Liver (tissue), 9 donors: ENCODE measurements around the gene HPCAL1. TPM values are rescaled to one million over a fixed set of nuclear protein-coding genes. Genes with fewer than 3 reads are reported as not detected.

Source experiments
- DNase-seq: peaks from one replicate; pipeline ENCODE4 v3.0.0-alpha.2; 2017; ENCODE audit warnings: low spot score
- H3K27ac ChIP-seq, 2 donors: one replicate each; pipeline ENCODE4 v1.7.0; 2013; ENCODE audit warnings: inconsistent platforms in 2 of 2, low read length in 2 of 2, control low read depth in 1 of 2, low read depth in 1 of 2, mild to moderate bottlenecking in 1 of 2
- H3K27me3 ChIP-seq, 4 donors: one replicate each; pipeline versions ENCODE4 v1.6.1 to v1.7.0; 2013; ENCODE audit warnings: low read length in 3 of 4, inconsistent platforms in 1 of 4, mild to moderate bottlenecking in 1 of 4, moderate library complexity in 1 of 4; ENCODE audit not compliant: control insufficient read depth in 4 of 4, insufficient read depth in 4 of 4
- H3K36me3 ChIP-seq, 4 donors: one replicate each; pipeline versions ENCODE4 v1.6.1 to v1.7.0; 2013; ENCODE audit warnings: low read length in 3 of 4, mild to moderate bottlenecking in 3 of 4, low read depth in 1 of 4, moderate library complexity in 1 of 4; ENCODE audit not compliant: control insufficient read depth in 4 of 4, insufficient read depth in 3 of 4
- H3K4me1 ChIP-seq, 4 donors: one replicate each; pipeline versions ENCODE4 v1.6.1 to v1.7.0; 2013; ENCODE audit warnings: low read length in 3 of 4, mild to moderate bottlenecking in 3 of 4, moderate library complexity in 1 of 4; ENCODE audit not compliant: control insufficient read depth in 4 of 4, insufficient read depth in 4 of 4
- H3K4me3 ChIP-seq, 3 donors: one replicate each; pipeline versions ENCODE4 v1.6.1 to v1.7.0; 2013; ENCODE audit warnings: low read length in 3 of 3, control low read depth in 1 of 3, low read depth in 1 of 3, mild to moderate bottlenecking in 1 of 3
- H3K9ac ChIP-seq, 2 donors: one replicate each; pipeline ENCODE4 v1.7.0; 2013; ENCODE audit warnings: low read length in 2 of 2, mild to moderate bottlenecking in 2 of 2, moderate library complexity in 2 of 2, control low read depth in 1 of 2, low read depth in 1 of 2
- H3K9me3 ChIP-seq, 4 donors: one replicate each; pipeline versions ENCODE4 v1.6.1 to v1.7.0; 2013; ENCODE audit warnings: low read length in 3 of 4; ENCODE audit not compliant: control insufficient read depth in 4 of 4
- ATF3 ChIP-seq: IDR thresholded peaks from 2 replicates; pipeline ENCODE4 v1.6.1; 2016; ENCODE audit warnings: antibody characterized with exemption
- CTCF ChIP-seq: fragments of 150-350 bp; IDR thresholded peaks from 2 replicates; pipeline ENCODE4 v1.5.1; 2017; ENCODE audit warnings: improper control_type of control experiment, low read depth, low read length; ENCODE audit not compliant: missing input control
- EGR1 ChIP-seq, 2 donors: IDR thresholded peaks; 2 replicates each; pipeline ENCODE4 v1.6.1; 2016 to 2018; ENCODE audit warnings: antibody characterized with exemption in 2 of 2, low read depth in 2 of 2
- FOXA1 ChIP-seq: IDR thresholded peaks from 2 replicates; pipeline ENCODE4 v1.6.1; 2016; ENCODE audit warnings: antibody characterized with exemption
- FOXA2 ChIP-seq: IDR thresholded peaks from 2 replicates; pipeline ENCODE4 v1.6.1; 2016; ENCODE audit warnings: antibody characterized with exemption
- GABPA ChIP-seq, 2 donors: IDR thresholded peaks in 1 of 2; conservative IDR thresholded peaks in 1 of 2; 2 replicates each; pipeline ENCODE4 v1.6.1; 2016; ENCODE audit warnings: antibody characterized with exemption in 2 of 2, mild to moderate bottlenecking in 1 of 2, moderate library complexity in 1 of 2
- HNF4A ChIP-seq, 2 donors: conservative IDR thresholded peaks; 2 replicates each; pipeline ENCODE4 v1.6.1; 2016; ENCODE audit warnings: antibody characterized with exemption in 2 of 2, mild to moderate bottlenecking in 2 of 2
- HNF4G ChIP-seq: IDR thresholded peaks from 2 replicates; pipeline ENCODE4 v1.6.1; 2016; ENCODE audit warnings: antibody characterized with exemption
- JUND ChIP-seq, 2 donors: IDR thresholded peaks; 2 replicates each; pipeline ENCODE4 v1.6.1; 2016; ENCODE audit warnings: antibody characterized with exemption in 2 of 2
- MAX ChIP-seq: IDR thresholded peaks from 2 replicates; pipeline ENCODE4 v1.6.1; 2016; ENCODE audit warnings: antibody characterized with exemption
- NR2F2 ChIP-seq: IDR thresholded peaks from 2 replicates; pipeline ENCODE4 v1.6.1; 2016; ENCODE audit warnings: antibody characterized with exemption
- RAD21 ChIP-seq, 2 donors: IDR thresholded peaks; 2 replicates each; pipeline ENCODE4 v1.6.1; 2016; ENCODE audit warnings: antibody characterized with exemption in 2 of 2, mild to moderate bottlenecking in 2 of 2
- REST ChIP-seq: IDR thresholded peaks from 2 replicates; pipeline ENCODE4 v1.6.1; 2016; ENCODE audit warnings: antibody characterized with exemption, mild to moderate bottlenecking
- RXRA ChIP-seq, 2 donors: IDR thresholded peaks; 2 replicates each; pipeline ENCODE4 v1.6.1; 2017 to 2018; ENCODE audit warnings: antibody characterized with exemption in 2 of 2, mild to moderate bottlenecking in 1 of 2
- SP1 ChIP-seq: IDR thresholded peaks from 2 replicates; pipeline ENCODE4 v1.6.1; 2018; ENCODE audit warnings: antibody characterized with exemption, mild to moderate bottlenecking
- TAF1 ChIP-seq: conservative IDR thresholded peaks from 2 replicates; pipeline ENCODE4 v1.6.1; 2016; ENCODE audit warnings: antibody characterized with exemption, mild to moderate bottlenecking
- YY1 ChIP-seq: IDR thresholded peaks from 2 replicates; pipeline ENCODE4 v1.6.1; 2016; ENCODE audit warnings: antibody characterized with exemption, mild to moderate bottlenecking
- ZBTB33 ChIP-seq: IDR thresholded peaks from 2 replicates; pipeline ENCODE4 v1.6.1; 2016; ENCODE audit warnings: antibody characterized with exemption
- WGBS: extraction: QIAGEN DNeasy Blood & Tissue Kit; methylation state at CpG from one replicate; pipeline ENCODE4 v1.1.7; 2013; 5-methylcytosine and 5-hydroxymethylcytosine counted together
- polyA plus RNA-seq, 2 donors: library from polyadenylated mRNA; stranded (reverse) in 1 of 2; unstranded in 1 of 2; fragments of 200-250 nt in 1 of 2; fragments of >200 nt in 1 of 2; fragmentation: Nextera tagmentation in 1 of 2; extraction: Ambion mirVana in 1 of 2; gene quantifications; one replicate each; pipeline versions ENCODE4 v1.2.1 to v1.2.3, GENCODE V29; 2013 to 2015
- total RNA-seq, 2 donors: library from RNA; depleted of rRNA; stranded (reverse); fragments of >200 nt; gene quantifications; one replicate each; pipeline ENCODE4 v1.2.3, GENCODE V29; 2014
- donor health status: healthy.
- donor health status: healthy.
- donor health status: healthy.
- donor health status: healthy.
- donor health status: healthy.

Gene HPCAL1
- total and polyA plus RNA-seq, 4 donors, result 17.3 to 27.9 (median 22.9) TPM

- no peak for TF ChIP-seq MAX
- no peak for TF ChIP-seq ATF3
- TF ChIP-seq FOXA1, result no peak
- no peak for TF ChIP-seq FOXA2
- no peak for TF ChIP-seq TAF1
- TF ChIP-seq SP1, result no peak
- TF ChIP-seq HNF4G, result no peak
- no peak for TF ChIP-seq ZBTB33
- TF ChIP-seq EGR1 (IDR thresholded peaks at IDR 0.05; ENCODE audit: low read depth in 2 of 2), result no peak
- TF ChIP-seq GABPA (IDR thresholded peaks at IDR 0.05 in 1 of 2, conservative IDR thresholded peaks at IDR 0.05 in 1 of 2), result no peak
- no peak for TF ChIP-seq NR2F2
- no peak for TF ChIP-seq YY1
- TF ChIP-seq JUND (IDR thresholded peaks at IDR 0.05), result no peak
- no peak for TF ChIP-seq HNF4A (conservative IDR thresholded peaks at IDR 0.05)
- no peak for TF ChIP-seq REST
- TF ChIP-seq RXRA (IDR thresholded peaks at IDR 0.05), result no peak
- TF ChIP-seq RAD21 (IDR thresholded peaks at IDR 0.05), result no peak
- no peak for TF ChIP-seq CTCF
- 69% methylated on average over 15 of the region's 15 CpGs for WGBS
- H3K9me3 ChIP-seq, result no peaks in the 10 kb centered on the region
- H3K4me1 ChIP-seq, result peaks cover 0 to 6% (median 2%) of the 10 kb centered on the region in 4 donors
- no peak overlapping the region for H3K27ac ChIP-seq
- H3K27me3 ChIP-seq, result no peaks in the 10 kb centered on the region
- no peak for DNase-seq
- H3K36me3 ChIP-seq, result no peaks in the 10 kb centered on the region
- no peak overlapping the region for H3K9ac ChIP-seq
- no peak overlapping the region for H3K4me3 ChIP-seq
Observed at GRCh38 chr2:10462178-10463083, 159.7 kb downstream of the HPCAL1 start.
